Neural progenitor cell (in vitro differentiated cells): Measurements from ENCODE around the gene OR52K1.

Source experiments
- CTCF ChIP-seq: fragments of 200-600 bp; sonication (generic); IDR thresholded peaks from 2 replicates; pipeline ENCODE4 v1.5.1; 2017; ENCODE audit warnings: antibody characterized with exemption, mild to moderate bottlenecking
- EZH2 ChIP-seq: fragments of 200-600 bp; sonication (generic); IDR thresholded peaks from 2 replicates; pipeline ENCODE4 v1.6.1; 2017; ENCODE audit warnings: antibody characterized with exemption, mild to moderate bottlenecking, moderate library complexity

GRCh38 chr11:4459500-4459899 lies 22.9 kb upstream of the OR52K1 start:
- TF ChIP-seq CTCF (no peak), EZH2 (no peak)
